ENCODE data around the gene ZNF592. TPM values are rescaled to one million over a fixed set of nuclear protein-coding genes. Genes with fewer than 3 reads are reported as not detected.
A peak's percentile ranks its signal among the peaks of the same experiment; 100 is the strongest.
"Not testable (repeated sequence)": the region's sequence is repeated elsewhere in the genome, so short reads cannot be mapped to it uniquely, and the experiment has no call there.

The ZNF592 gene
- total RNA-seq, 1 donor from 2014 or later, result 19.2 TPM

DNA sequence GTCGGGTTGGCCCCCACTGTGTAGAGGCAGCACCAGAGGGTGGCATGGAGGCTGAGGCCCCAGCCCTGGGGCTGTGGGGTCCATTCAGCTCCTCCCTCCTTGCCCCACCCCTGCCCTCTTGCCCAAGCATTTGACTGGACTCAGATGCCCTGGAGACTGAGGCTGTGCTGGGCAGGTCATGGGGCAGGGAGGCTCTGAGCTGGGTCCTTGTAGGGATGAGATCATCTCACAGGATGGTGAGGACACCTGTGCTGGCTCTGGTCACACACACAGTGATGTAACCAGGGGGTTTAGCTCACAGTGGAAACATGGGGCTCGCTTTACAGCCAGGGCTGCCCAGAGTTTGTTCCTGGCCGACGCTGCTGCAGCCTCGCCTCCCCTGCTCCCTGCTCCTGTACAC lies 86.6 kb downstream of the ZNF592 start:
- intact Hi-C loops (cut with DNase I), result loop anchor here (2.0 kb wide), 1 partner anchor 16 kb away; no protein-coding TSS in a partner anchor
- DNase-seq (ENCODE audit: missing footprints) (no peak), ATAC-seq (no peak)

GRCh38 chr15:84835661-84836337 lies 87.4 kb downstream of the ZNF592 start:
- ATAC-seq (peak; percentile 55), DNase-seq (ENCODE audit: missing footprints) (no peak)
- intact Hi-C loops (cut with DNase I), result loop anchor here (2.0 kb wide), 1 partner anchor 17 kb away; no protein-coding TSS in a partner anchor

DNA sequence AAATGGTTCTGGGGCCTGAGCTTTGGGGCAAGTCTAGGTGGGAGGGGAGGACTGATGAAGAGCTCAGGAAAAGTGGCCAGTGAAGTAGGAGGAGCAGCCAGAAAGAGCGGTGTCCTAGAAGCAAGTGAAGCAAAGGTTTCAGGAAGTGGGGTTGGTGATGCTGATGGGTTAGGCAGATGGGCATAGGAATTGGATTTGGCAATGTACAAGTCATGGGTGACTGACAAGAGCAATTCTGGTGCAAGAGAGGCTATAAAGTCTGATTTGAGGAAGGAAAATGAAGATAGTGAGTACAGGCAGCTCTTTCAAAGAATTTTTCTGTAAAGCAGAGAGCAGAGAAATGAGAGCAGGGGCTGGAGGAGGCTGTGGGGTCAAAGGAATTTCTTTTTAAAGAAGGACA lies 88.5 kb downstream of the ZNF592 start:
- no peak for ATAC-seq
- DNase-seq (ENCODE audit: missing footprints), result no peak
- intact Hi-C loops (cut with DNase I), result no loop called here

GRCh38 chr15:84839714-84840113 lies 91.3 kb downstream of the ZNF592 start:
- intact Hi-C loops (cut with DNase I), result no loop called here
- no peak for ATAC-seq

DNA sequence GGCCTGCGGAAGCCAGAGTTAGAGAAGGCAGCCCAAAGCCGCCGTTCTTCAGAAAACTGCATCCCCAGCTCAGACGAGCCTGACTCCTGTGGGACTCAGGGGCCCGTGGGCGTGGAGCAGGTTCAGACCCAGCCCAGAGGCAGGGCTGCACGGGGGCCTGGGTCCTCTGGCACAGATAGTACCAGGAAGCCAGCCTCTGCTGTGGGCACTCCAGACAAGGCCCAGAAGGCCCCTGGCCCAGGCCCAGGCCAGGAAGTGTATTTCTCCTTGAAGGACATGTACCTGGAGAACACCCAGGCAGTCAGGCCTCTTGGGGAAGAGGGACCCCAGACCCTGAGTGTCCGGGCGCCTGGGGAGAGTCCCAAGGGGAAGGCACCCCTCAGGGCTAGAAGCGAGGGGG lies 91.9 kb downstream of the ZNF592 start:
- DNase-seq (ENCODE audit: missing footprints), result no peak
- intact Hi-C loops (cut with DNase I), result no loop called here

More at GRCh38 chr15:84839714-84840113, 91.3 kb downstream of the ZNF592 start:
- no peak for DNase-seq (ENCODE audit: missing footprints)

GRCh38 chr15:84840741-84841429 lies 92.5 kb downstream of the ZNF592 start:
- intact Hi-C loops (cut with DNase I), result no loop called here
- DNase-seq (ENCODE audit: missing footprints) (peak; percentile 74), ATAC-seq (peak; percentile 82)

More for the DNA sequence above, 91.9 kb downstream of the ZNF592 start:
- ATAC-seq, result no peak

- ATAC-seq (no peak), DNase-seq (ENCODE audit: missing footprints) (no peak)
- intact Hi-C loops (cut with DNase I), result no loop called here
Observed at GRCh38 chr15:84842781-84843180, 94.4 kb downstream of the ZNF592 start.

- intact Hi-C loops (cut with DNase I), result loop anchor here (5.0 kb wide), 1 partner anchor 82 kb away; no protein-coding TSS in a partner anchor
- ATAC-seq (no peak), DNase-seq (ENCODE audit: missing footprints) (no peak)
Observed at GRCh38 chr15:84844964-84845363, 96.6 kb downstream of the ZNF592 start.

DNA sequence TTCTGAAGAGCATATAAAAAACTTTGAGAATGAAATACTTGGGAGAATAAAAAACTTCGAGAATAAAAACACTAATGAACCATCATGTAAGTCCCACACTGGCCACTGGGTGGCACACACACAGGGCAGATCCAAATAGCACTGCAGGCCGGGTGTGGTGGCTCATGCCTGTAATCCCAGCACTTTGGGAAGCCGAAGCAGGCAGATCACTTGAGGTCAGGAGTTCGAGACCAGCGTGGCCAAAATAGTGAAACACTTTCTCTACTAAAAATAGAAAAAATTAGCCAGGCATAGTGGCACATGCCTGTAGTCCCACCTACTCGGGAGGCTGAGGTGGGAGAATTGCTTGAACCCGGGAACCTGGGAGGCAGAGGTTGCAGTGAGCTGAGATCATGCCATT lies 97.2 kb downstream of the ZNF592 start:
- peak; percentile 88 for DNase-seq (ENCODE audit: missing footprints)
- ATAC-seq, result not testable (repeated sequence)
- intact Hi-C loops (cut with DNase I), result loop anchor here (5.0 kb wide), 1 partner anchor 82 kb away; no protein-coding TSS in a partner anchor

- ATAC-seq, result no peak
- no peak for DNase-seq (ENCODE audit: missing footprints)
- intact Hi-C loops (cut with DNase I), result loop anchor here (5.0 kb wide), 1 partner anchor 81 kb away; no protein-coding TSS in a partner anchor
Observed at GRCh38 chr15:84846269-84846668, 97.9 kb downstream of the ZNF592 start.

DNA sequence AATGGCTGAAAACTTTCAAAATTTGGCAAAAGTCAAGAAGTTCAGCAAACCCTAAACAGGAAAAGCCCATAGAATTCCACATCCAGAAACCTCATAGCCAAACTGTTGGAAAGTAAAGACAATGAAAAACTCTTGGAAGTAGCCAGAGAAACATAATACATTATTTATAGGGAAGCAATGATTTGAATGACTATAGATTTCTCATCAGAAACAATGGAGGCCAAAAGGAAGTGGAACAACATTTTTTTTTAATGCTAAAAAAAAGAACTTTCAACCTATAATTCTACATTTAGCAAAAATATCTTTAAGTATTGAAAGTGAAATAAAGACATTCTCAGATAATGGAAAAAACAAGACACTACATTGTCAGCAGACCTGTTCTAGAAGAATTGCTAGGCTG lies 99.0 kb downstream of the ZNF592 start:
- intact Hi-C loops (cut with DNase I), result loop anchor here (5.0 kb wide), 1 partner anchor 80 kb away; no protein-coding TSS in a partner anchor
- ATAC-seq (no peak), DNase-seq (ENCODE audit: missing footprints) (no peak)

DNA sequence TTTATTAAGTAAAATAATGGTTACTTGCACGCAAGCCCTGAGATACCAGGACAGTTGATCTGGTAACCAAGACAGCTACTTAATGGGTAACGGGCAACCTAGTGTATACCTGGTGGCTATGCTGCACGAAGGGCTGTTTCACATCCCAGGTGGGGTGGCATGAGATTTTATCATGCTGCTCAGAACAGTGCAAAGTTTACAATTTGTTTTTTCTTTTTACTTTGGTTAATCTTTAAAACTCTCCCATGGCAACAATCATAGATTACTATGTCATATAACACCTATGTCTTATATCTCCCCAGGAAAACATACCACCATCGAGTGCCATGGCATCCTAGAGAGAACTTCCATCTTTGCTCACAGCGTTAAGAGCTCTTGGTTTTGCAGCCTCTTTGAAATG lies 103.8 kb downstream of the ZNF592 start:
- intact Hi-C loops (cut with DNase I), result no loop called here

DNA sequence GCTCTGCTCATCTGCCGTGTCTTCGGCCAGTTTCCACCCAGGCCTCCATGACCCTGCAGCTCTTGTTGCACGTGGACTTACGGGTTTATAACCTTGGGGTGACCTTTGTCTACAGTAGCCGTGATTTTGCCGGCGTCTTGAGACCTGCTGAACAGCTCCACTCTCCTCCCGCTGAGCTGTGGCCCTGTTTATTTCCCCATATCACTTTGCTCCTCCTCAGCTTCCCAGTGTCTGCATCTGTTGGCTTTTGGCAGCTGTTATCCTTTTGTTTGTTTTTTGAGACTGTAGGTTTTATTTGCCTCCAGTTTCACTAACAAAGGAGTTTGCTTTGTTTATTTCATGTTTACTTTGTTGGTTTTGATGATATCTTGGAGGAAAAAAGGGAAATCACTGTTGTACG lies 106.7 kb downstream of the ZNF592 start:
- ATAC-seq, result no peak

More for the DNA sequence above, 103.8 kb downstream of the ZNF592 start:
- ATAC-seq (no peak), DNase-seq (ENCODE audit: missing footprints) (no peak)

GRCh38 chr15:84855765-84856164 lies 107.4 kb downstream of the ZNF592 start:
- DNase-seq (ENCODE audit: missing footprints) (no peak), ATAC-seq (peak; percentile 66)
- intact Hi-C loops (cut with DNase I), result no loop called here

More for the DNA sequence above, 106.7 kb downstream of the ZNF592 start:
- intact Hi-C loops (cut with DNase I), result no loop called here
- no peak for DNase-seq (ENCODE audit: missing footprints)

Other genes starting within 250 kb of the ZNF592 start
- gene ZSCAN2, start 147.6 kb upstream of the ZNF592 start, total RNA-seq, result 5.7 TPM
- 12.8 TPM for gene WDR73, start 94.3 kb upstream of the ZNF592 start, total RNA-seq
- 3.9 TPM for gene NMB, start 90.4 kb upstream of the ZNF592 start, total RNA-seq
- 84.7 TPM for gene SEC11A, start 32.5 kb upstream of the ZNF592 start, total RNA-seq
- gene ALPK3, start 68.8 kb downstream of the ZNF592 start, total RNA-seq, result 132 TPM
- gene SLC28A1, start 136.1 kb downstream of the ZNF592 start, total RNA-seq, result 0.24 TPM
- gene PDE8A, start 233.3 kb downstream of the ZNF592 start, total RNA-seq, result 12.2 TPM